Muscle of leg (tissue), 11 donors: Measurements from ENCODE around the gene DNAH11. TPM values are rescaled to one million over a fixed set of nuclear protein-coding genes. Genes with fewer than 3 reads are reported as not detected.

ENCODE experiments used
- DNase-seq: peaks from one replicate; pipeline ENCODE4 v3.0.0; 2013
- H3K27ac ChIP-seq: one replicate; pipeline ENCODE4 v1.5.1; 2013; ENCODE audit warnings: mild to moderate bottlenecking, low read length, control low read depth
- H3K27me3 ChIP-seq: one replicate; pipeline ENCODE4 v1.6.1; 2013; ENCODE audit warnings: low read length; ENCODE audit not compliant: control insufficient read depth, insufficient read depth
- H3K36me3 ChIP-seq: one replicate; pipeline ENCODE4 v1.6.1; 2013; ENCODE audit warnings: low read length; ENCODE audit not compliant: control insufficient read depth, insufficient read depth
- H3K4me1 ChIP-seq: one replicate; pipeline ENCODE4 v1.6.1; 2013; ENCODE audit warnings: low read length; ENCODE audit not compliant: control insufficient read depth, insufficient read depth
- H3K4me3 ChIP-seq: one replicate; pipeline ENCODE4 v1.5.1; 2013; ENCODE audit warnings: low read length, control low read depth
- H3K9me3 ChIP-seq: replicated peaks from 2 replicates; pipeline ENCODE4 v1.6.1; 2013; ENCODE audit warnings: low read depth, low read length; ENCODE audit not compliant: control insufficient read depth
- WGBS: methylation state at CpG from one replicate; pipeline ENCODE4 v1.1.5; 2013; ENCODE audit warnings: missing lambda C conversion rate; ENCODE audit not compliant: insufficient coverage; 5-methylcytosine and 5-hydroxymethylcytosine counted together
- polyA plus RNA-seq, 8 donors: library from polyadenylated mRNA; unstranded; fragments of 120-200 nt; gene quantifications; one replicate each; pipeline versions ENCODE4 v1.2.1 to v1.2.3, GENCODE V29; 2013; ENCODE audit warnings: inconsistent platforms in 1 of 8, low replicate concordance in 1 of 8; ENCODE audit not compliant: insufficient read length in 8 of 8, insufficient read depth in 1 of 8
- total RNA-seq: library from RNA; stranded (reverse); fragments of 120-200 nt; gene quantifications from one replicate; pipeline ENCODE4 v1.2.4, GENCODE V29; 2013

DNAH11 gene
- total and polyA plus RNA-seq, 9 donors, result 0.13 to 0.83 (median 0.54) TPM

DNA sequence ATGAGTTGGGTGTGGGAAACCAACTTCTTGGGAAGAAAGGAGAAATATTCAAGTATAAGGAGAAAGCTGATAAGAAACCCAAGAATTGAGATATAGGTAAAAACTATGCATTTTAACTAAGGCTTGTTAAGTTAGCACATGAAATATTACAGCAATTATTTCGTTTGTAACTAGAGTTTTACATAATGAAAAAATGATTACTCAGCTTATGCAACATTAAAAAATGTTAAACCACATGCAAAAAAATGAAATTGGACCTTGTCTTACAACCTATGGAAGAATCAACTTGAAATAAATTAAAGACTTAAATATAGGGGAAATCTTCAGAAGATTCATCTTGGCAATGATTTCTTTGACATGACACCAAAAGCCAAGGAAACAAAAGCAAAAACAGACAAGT is 219.6 kb downstream of the DNAH11 start:
- Histone ChIP-seq H3K4me3 (no peak overlapping the region), H3K4me1 (no peaks in the 10 kb centered on the region), H3K9me3 (no peaks in the 10 kb centered on the region), H3K27ac (no peak overlapping the region), H3K36me3 (no peaks in the 10 kb centered on the region), H3K27me3 (peaks cover 3% of the 10 kb centered on the region)
- WGBS, result no CpG with 5 or more reads among the region's 1 CpG
- DNase-seq, result no peak

DNA sequence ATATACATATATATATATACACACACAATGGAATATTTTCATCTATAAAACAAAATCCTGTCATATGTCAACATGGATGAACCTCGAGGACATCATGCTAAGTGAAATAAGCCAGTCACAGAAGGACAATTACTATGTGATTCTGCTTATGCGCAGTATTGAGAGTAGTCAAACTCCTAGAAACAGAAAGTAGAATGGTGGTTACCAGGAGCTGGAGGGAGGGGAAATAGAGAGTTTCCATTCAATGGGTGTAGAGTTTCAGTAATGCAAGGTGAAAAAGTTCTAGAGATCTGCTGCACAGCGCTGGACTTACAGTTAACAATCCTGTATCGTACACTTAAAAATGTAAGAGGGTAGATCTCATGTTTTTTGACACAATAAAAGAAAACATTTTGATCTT is 221.0 kb downstream of the DNAH11 start:
- no peak overlapping the region for H3K4me3 ChIP-seq
- H3K27me3 ChIP-seq, result peaks cover 3% of the 10 kb centered on the region
- no peak for DNase-seq
- no peaks in the 10 kb centered on the region for H3K36me3 ChIP-seq
- H3K4me1 ChIP-seq, result no peaks in the 10 kb centered on the region
- H3K9me3 ChIP-seq, result no peaks in the 10 kb centered on the region
- 100% methylated on average over 1 of the region's 4 CpGs for WGBS
- H3K27ac ChIP-seq, result no peak overlapping the region

- Histone ChIP-seq H3K4me1 (no peaks in the 10 kb centered on the region), H3K4me3 (no peak overlapping the region), H3K36me3 (no peaks in the 10 kb centered on the region), H3K27me3 (peaks cover 3% of the 10 kb centered on the region), H3K27ac (no peak overlapping the region), H3K9me3 (no peaks in the 10 kb centered on the region)
- DNase-seq, result no peak
- no CpG with 5 or more reads among the region's 2 CpGs for WGBS
Observed at GRCh38 chr7:21766218-21766617, 223.4 kb downstream of the DNAH11 start.

DNA sequence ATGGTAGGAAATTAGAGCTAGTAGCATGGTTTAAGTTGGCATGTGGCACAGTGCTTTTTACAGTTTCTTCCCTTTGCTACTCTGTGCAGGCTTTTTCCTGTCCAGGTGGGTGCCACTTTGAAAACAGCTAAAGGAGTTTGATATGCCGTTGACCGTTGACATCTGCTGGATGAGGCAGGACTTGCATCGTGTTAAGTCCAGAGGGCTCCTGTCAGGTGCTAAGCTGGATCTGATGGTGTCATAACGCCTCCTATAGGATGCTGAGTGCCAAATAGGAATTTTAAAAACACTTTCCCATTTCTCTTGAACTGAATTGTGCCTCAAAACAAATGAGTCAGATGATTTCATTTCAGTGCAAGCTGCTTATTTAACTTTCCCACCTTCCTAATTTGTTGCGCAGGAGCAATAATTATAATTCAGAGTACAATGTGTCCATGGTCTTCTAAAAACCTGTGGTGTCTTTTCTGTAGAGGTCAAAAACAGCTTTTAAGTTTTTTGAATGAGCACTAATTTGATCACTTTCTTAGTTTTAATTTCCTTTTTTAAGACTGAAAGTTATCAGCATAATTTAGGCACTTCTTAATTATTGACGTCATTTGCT is 224.6 kb downstream of the DNAH11 start:
- Histone ChIP-seq H3K27ac (no peak overlapping the region), H3K4me1 (peaks cover 3% of the 10 kb centered on the region), H3K4me3 (no peak overlapping the region), H3K36me3 (no peaks in the 10 kb centered on the region), H3K9me3 (no peaks in the 10 kb centered on the region), H3K27me3 (peaks cover 3% of the 10 kb centered on the region)
- 0% methylated on average over 1 of the region's 6 CpGs for whole genome bisulfite sequencing
- DNase-seq, result peak; percentile 35

- Histone ChIP-seq H3K9me3 (no peaks in the 10 kb centered on the region), H3K4me3 (no peak overlapping the region), H3K36me3 (no peaks in the 10 kb centered on the region), H3K4me1 (peaks cover 3% of the 10 kb centered on the region), H3K27me3 (peaks cover 3% of the 10 kb centered on the region), H3K27ac (no peak overlapping the region)
- DNase-seq, result no peak
- 67% methylated on average over 3 of the region's 5 CpGs for WGBS
Observed at GRCh38 chr7:21768279-21768678, 225.4 kb downstream of the DNAH11 start.

- H3K4me1 ChIP-seq, result peaks cover 3% of the 10 kb centered on the region
- no peaks in the 10 kb centered on the region for H3K36me3 ChIP-seq
- no peak for DNase-seq
- no peak overlapping the region for H3K27ac ChIP-seq
- H3K9me3 ChIP-seq, result no peaks in the 10 kb centered on the region
- no peak overlapping the region for H3K4me3 ChIP-seq
- H3K27me3 ChIP-seq, result no peaks in the 10 kb centered on the region
- 56% methylated on average over 1 of the region's 5 CpGs for whole genome bisulfite sequencing
Observed at GRCh38 chr7:21771266-21771665, 228.4 kb downstream of the DNAH11 start.

DNA sequence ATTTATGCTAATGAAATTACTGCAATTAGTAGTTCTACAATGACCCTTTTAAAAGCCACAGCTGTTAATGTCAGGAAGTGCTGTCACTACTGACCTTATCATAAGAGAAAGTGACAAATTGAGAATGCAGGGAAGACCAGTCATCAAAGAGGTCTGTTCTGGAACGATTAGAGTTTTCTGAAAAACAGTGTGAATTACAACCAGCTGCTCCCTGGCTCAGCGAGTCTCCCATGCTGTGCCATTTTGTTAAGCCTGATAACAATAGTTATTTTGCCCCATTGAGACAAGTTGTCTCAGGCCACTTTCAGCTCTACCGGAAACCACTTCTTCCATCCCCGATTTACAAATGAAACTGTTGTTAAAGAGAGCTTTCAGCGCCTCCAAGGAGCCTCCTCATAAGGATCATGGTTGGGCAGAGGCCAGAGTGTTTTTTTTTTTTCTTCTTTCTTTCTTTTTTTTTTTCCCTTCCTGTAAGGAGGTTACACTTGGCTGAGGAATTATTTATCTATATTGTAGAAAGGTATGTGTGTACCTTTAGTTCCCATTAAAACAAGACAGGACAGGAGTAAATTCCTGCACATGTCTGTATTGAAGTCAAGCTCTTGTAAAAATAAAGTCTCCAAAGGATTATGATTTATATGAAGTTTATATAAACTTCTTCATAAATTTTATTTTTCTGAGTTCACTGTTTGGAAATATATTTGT is 229.2 kb downstream of the DNAH11 start:
- no peak overlapping the region for H3K27ac ChIP-seq
- no peaks in the 10 kb centered on the region for H3K27me3 ChIP-seq
- 0% methylated on average over 1 of the region's 5 CpGs for WGBS
- DNase-seq, result peak; percentile 19
- peaks cover 3% of the 10 kb centered on the region for H3K4me1 ChIP-seq
- H3K4me3 ChIP-seq, result no peak overlapping the region
- H3K36me3 ChIP-seq, result no peaks in the 10 kb centered on the region
- H3K9me3 ChIP-seq, result no peaks in the 10 kb centered on the region

GRCh38 chr7:21773326-21773725 is 230.5 kb downstream of the DNAH11 start:
- Histone ChIP-seq H3K27me3 (no peaks in the 10 kb centered on the region), H3K27ac (no peak overlapping the region), H3K4me1 (peaks cover 3% of the 10 kb centered on the region), H3K4me3 (no peak overlapping the region), H3K9me3 (no peaks in the 10 kb centered on the region), H3K36me3 (no peaks in the 10 kb centered on the region)
- WGBS, result no CpG with 5 or more reads among the region's 3 CpGs
- DNase-seq, result peak; percentile 21

GRCh38 chr7:21777921-21778320 is 235.1 kb downstream of the DNAH11 start:
- no peak for DNase-seq
- Histone ChIP-seq H3K9me3 (no peaks in the 10 kb centered on the region), H3K36me3 (no peaks in the 10 kb centered on the region), H3K27ac (no peak overlapping the region), H3K27me3 (no peaks in the 10 kb centered on the region), H3K4me1 (no peaks in the 10 kb centered on the region), H3K4me3 (no peak overlapping the region)
- WGBS, result no CpG with 5 or more reads among the region's 2 CpGs

- H3K9me3 ChIP-seq, result no peaks in the 10 kb centered on the region
- H3K36me3 ChIP-seq, result no peaks in the 10 kb centered on the region
- H3K27me3 ChIP-seq, result no peaks in the 10 kb centered on the region
- H3K27ac ChIP-seq, result no peak overlapping the region
- H3K4me1 ChIP-seq, result no peaks in the 10 kb centered on the region
- DNase-seq, result no peak
- WGBS, result 44% methylated on average over 6 of the region's 9 CpGs
- no peak overlapping the region for H3K4me3 ChIP-seq
Observed at GRCh38 chr7:21778953-21779352, 236.1 kb downstream of the DNAH11 start.
